HepG2 (cell line): ENCODE measurements around the gene HSCB. TPM values are rescaled to one million over a fixed set of nuclear protein-coding genes. Genes with fewer than 3 reads are reported as not detected.

Source experiments
- ARHGAP35 ChIP-seq: sonication (generic); formaldehyde crosslinking; IDR thresholded peaks from 2 replicates; pipeline ENCODE4 v1.9.0; 2022; ENCODE audit warnings: mild to moderate bottlenecking, inconsistent platforms, moderate library complexity, missing genetic modification reagents, borderline replicate concordance
- ASH2L ChIP-seq: fragments of 300-600, 200-600 bp; sonication (generic); IDR thresholded peaks from 2 replicates; pipeline ENCODE4 v1.7.0; 2017; ENCODE audit warnings: low read depth, mild to moderate bottlenecking, moderate library complexity, mixed read lengths, low read length; ENCODE audit not compliant: insufficient read length
- ATF2 ChIP-seq: sonication (generic); formaldehyde crosslinking; IDR thresholded peaks from 2 replicates; pipeline ENCODE4 v1.4.0; 2020; ENCODE audit warnings: missing genetic modification reagents
- BATF2 ChIP-seq: sonication (generic); formaldehyde crosslinking; IDR thresholded peaks from 2 replicates; pipeline ENCODE4 v1.8.0; 2022; ENCODE audit warnings: mild to moderate bottlenecking, missing genetic modification reagents, moderate library complexity
- CBX5 ChIP-seq: sonication (generic); formaldehyde crosslinking; IDR thresholded peaks from 2 replicates; pipeline ENCODE4 v1.4.0; 2020; ENCODE audit warnings: missing genetic modification reagents, borderline replicate concordance
- CTCF ChIP-seq: sonication (generic); formaldehyde crosslinking; IDR thresholded peaks from 2 replicates; pipeline ENCODE4 v1.5.0; 2020; ENCODE audit warnings: mild to moderate bottlenecking, missing genetic modification reagents, moderate library complexity
- GABPA ChIP-seq, 2 experiments: IDR thresholded peaks; 2 replicates each; pipeline ENCODE4 v1.6.1; 2011 to 2016; ENCODE audit warnings: low read depth in 2 of 2, low read length in 1 of 2, missing biosample characterization in 1 of 2, missing genetic modification characterization in 1 of 2
- KAT7 ChIP-seq: IDR thresholded peaks from 2 replicates; pipeline ENCODE4 v1.6.1; 2018; ENCODE audit warnings: borderline replicate concordance, missing compliant biosample characterization
- NFAT5 ChIP-seq: sonication (generic); formaldehyde crosslinking; IDR thresholded peaks from 2 replicates; pipeline ENCODE4 v1.4.0; 2020; ENCODE audit warnings: missing genetic modification reagents
- TAF1 ChIP-seq: sonication (generic); formaldehyde crosslinking; IDR thresholded peaks from 2 replicates; pipeline ENCODE4 v1.4.0; 2020; ENCODE audit warnings: missing genetic modification reagents
- TBP ChIP-seq: sonication (generic); formaldehyde crosslinking; IDR thresholded peaks from 2 replicates; pipeline ENCODE4 v1.5.0; 2020; ENCODE audit warnings: missing genetic modification reagents
- TEAD3 ChIP-seq: optimal IDR thresholded peaks from 2 replicates; pipeline ENCODE3; 2016; ENCODE audit warnings: borderline replicate concordance
- TMF1 ChIP-seq: sonication (generic); formaldehyde crosslinking; IDR thresholded peaks from 2 replicates; pipeline ENCODE4 v1.8.1; 2022; ENCODE audit warnings: low read depth, missing genetic modification reagents
- ZNF160 ChIP-seq: sonication (generic); formaldehyde crosslinking; IDR thresholded peaks from 2 replicates; pipeline ENCODE4 v1.8.0; 2022; ENCODE audit warnings: mild to moderate bottlenecking, inconsistent platforms, missing genetic modification reagents
- ZNF205 ChIP-seq: IDR thresholded peaks from 2 replicates; pipeline ENCODE4 v1.6.1; 2018; ENCODE audit warnings: missing biosample characterization, missing genetic modification reagents
- ZNF296 ChIP-seq: sonication (generic); formaldehyde crosslinking; conservative IDR thresholded peaks from 2 replicates; pipeline ENCODE4 v1.5.0; 2020; ENCODE audit warnings: mild to moderate bottlenecking, missing genetic modification reagents
- ZNF382 ChIP-seq: sonication (generic); formaldehyde crosslinking; IDR thresholded peaks from 2 replicates; pipeline ENCODE4 v1.5.0; 2020; ENCODE audit warnings: missing genetic modification reagents, mild to moderate bottlenecking, borderline replicate concordance
- ZNF772 ChIP-seq: sonication (generic); formaldehyde crosslinking; IDR thresholded peaks from 2 replicates; pipeline ENCODE4 v1.5.0; 2020; ENCODE audit warnings: mild to moderate bottlenecking, missing genetic modification reagents
- ZSCAN12 ChIP-seq: sonication (generic); formaldehyde crosslinking; IDR thresholded peaks from 2 replicates; pipeline ENCODE4 v1.9.0; 2021; ENCODE audit warnings: mild to moderate bottlenecking, missing genetic modification reagents
- polyA plus RNA-seq, 8 experiments: library from polyadenylated mRNA; depleted of rRNA in 3 of 8; stranded (reverse) in 7 of 8; unstranded in 1 of 8; fragments of >200 nt; fragmentation: Illumina TruSeq in 4 of 8; extraction: Trizol in 4 of 8; gene quantifications; 2 replicates each; pipeline versions ENCODE4 v1.2.1 to v1.2.3, GENCODE V29; 2011 to 2016; ENCODE audit warnings: low read depth in 4 of 8, missing spikeins in 1 of 8, mixed read lengths in 1 of 8; ENCODE audit not compliant: insufficient read depth in 1 of 8
- total RNA-seq, 5 experiments: library from RNA; depleted of rRNA; stranded (reverse); fragments of >200 nt; fragmentation: Illumina TruSeq; extraction: Trizol; gene quantifications; 2 replicates each; pipeline ENCODE4 v1.2.3, GENCODE V29; 2016; ENCODE audit warnings: low read depth in 1 of 5

HSCB gene
- total and polyA plus RNA-seq, 2 of the 13 experiments (the other 11 are each of a cell fraction or from before 2014, with no cell fraction given) = 15.4 to 20.9 TPM

GRCh38 chr22:28772633-28773460 is 31.0 kb downstream of the HSCB start, which contains the start of gene CCDC117 (continued):
- peak; percentile 48; the same call in 1 of the 2 replicates for TF ChIP-seq CBX5
- no peak for TF ChIP-seq ZNF382 (CRISPR knock-in tag)
- peak; percentile 49; the same call in 1 of the 2 replicates for TF ChIP-seq TAF1 (CRISPR knock-in tag)
- 0 out of 2 replicates have a peak, but pooled peaks have one; percentile 36 for TF ChIP-seq NFAT5 (CRISPR knock-in tag)
- TF ChIP-seq ZNF160 (CRISPR knock-in tag) = peak; percentile 26; the same call in 1 of the 2 replicates
- TF ChIP-seq ZSCAN12 (CRISPR knock-in tag) = no peak
- TF ChIP-seq TMF1 (CRISPR knock-in tag) = peak; percentile 96; the same call in 1 of the 2 replicates
- TF ChIP-seq TEAD3 (CRISPR knock-in tag) = peak; percentile 70
- 0 out of 2 replicates have a peak, but pooled peaks have one; percentile 36 for TF ChIP-seq ARHGAP35 (CRISPR knock-in tag)
- TF ChIP-seq ZNF296 (CRISPR knock-in tag) = no peak
- peak; percentile 31; the same call in 1 of the 2 replicates for TF ChIP-seq GABPA (IDR thresholded peaks at IDR 0.05; ENCODE audit: low read depth, low read length)
- TF ChIP-seq GABPA (CRISPR knock-in tag; IDR thresholded peaks at IDR 0.05; ENCODE audit: low read depth) = peak; percentile 80; the same call in 1 of the 2 replicates
- TF ChIP-seq ATF2 (CRISPR knock-in tag) = peak; percentile 66; the same call in 1 of the 2 replicates
- TF ChIP-seq CTCF = 0 out of 2 replicates have a peak, but pooled peaks have one; percentile 12
- TF ChIP-seq ASH2L = peak; percentile 80
- peak; percentile 22; the same call in 1 of the 2 replicates for TF ChIP-seq ZNF772 (CRISPR knock-in tag)
- peak; percentile 38; the same call in 1 of the 2 replicates for TF ChIP-seq KAT7
- TF ChIP-seq BATF2 = no peak
- 0 out of 2 replicates have a peak, but pooled peaks have one; percentile 35 for TF ChIP-seq ZNF205 (CRISPR knock-in tag)
- no peak for TF ChIP-seq TBP (CRISPR knock-in tag)
